ENCODE data around the gene HECA.

- TF ChIP-seq CTCF (IDR thresholded peaks at IDR 0.05; ENCODE audit: low read depth, low read length, missing input control) (no peak), FOXA2 (IDR thresholded peaks at IDR 0.05) (no peak), HNF4A (conservative IDR thresholded peaks at IDR 0.05) (no peak), FOXA1 (IDR thresholded peaks at IDR 0.05) (no peak), SP1 (IDR thresholded peaks at IDR 0.05) (no peak), TAF1 (conservative IDR thresholded peaks at IDR 0.05) (no peak), RAD21 (IDR thresholded peaks at IDR 0.05) (no peak), GABPA (IDR thresholded peaks at IDR 0.05 in 1 of 2, conservative IDR thresholded peaks at IDR 0.05 in 1 of 2) (no peak), ZBTB33 (IDR thresholded peaks at IDR 0.05) (no peak), HNF4G (IDR thresholded peaks at IDR 0.05) (no peak), EGR1 (IDR thresholded peaks at IDR 0.05; ENCODE audit: low read depth in 2 of 2) (no peak), MAX (IDR thresholded peaks at IDR 0.05) (no peak), JUND (IDR thresholded peaks at IDR 0.05) (no peak), ATF3 (IDR thresholded peaks at IDR 0.05) (no peak)
Measured at GRCh38 chr6:139112146-139112545, 22.7 kb upstream of the HECA start.
